Sciatic nerve (tissue), 2 donors: ENCODE results near the gene KEL. TPM values are rescaled to one million over a fixed set of nuclear protein-coding genes. Genes with fewer than 3 reads are reported as not detected.

Source experiments
- ATAC-seq: fragments of 200-7000 bp; cut with Tn5 transposase; one replicate; pipeline ENCODE4 v1.9.1; 2020; ENCODE audit warnings: mild to moderate bottlenecking, moderate library complexity
- DNase-seq: peaks from one replicate; pipeline ENCODE4 v3.0.0-alpha.2; 2020; ENCODE audit warnings: low spot score
- intact Hi-C: fragments of 100-400 bp; cut with DNase I; formaldehyde crosslinking; loops from one replicate; pipeline ENCODE4 v1.14.2; 2022
- total RNA-seq: library from RNA; stranded (reverse); fragmentation: NEBNext Ultra II Directional; extraction: Animal tissue kit (Norgen Biotek cat#: 25700); gene quantifications from one replicate; pipeline ENCODE4 v1.2.1, GENCODE V29; 2021
- donor health status: DM: no; HTN: no; CAD: no.
- donor health status: DM: no; HTN: no; CAD: no.

Gene KEL
- total RNA-seq, 1 donor from 2014 or later = 2.3 TPM

DNA sequence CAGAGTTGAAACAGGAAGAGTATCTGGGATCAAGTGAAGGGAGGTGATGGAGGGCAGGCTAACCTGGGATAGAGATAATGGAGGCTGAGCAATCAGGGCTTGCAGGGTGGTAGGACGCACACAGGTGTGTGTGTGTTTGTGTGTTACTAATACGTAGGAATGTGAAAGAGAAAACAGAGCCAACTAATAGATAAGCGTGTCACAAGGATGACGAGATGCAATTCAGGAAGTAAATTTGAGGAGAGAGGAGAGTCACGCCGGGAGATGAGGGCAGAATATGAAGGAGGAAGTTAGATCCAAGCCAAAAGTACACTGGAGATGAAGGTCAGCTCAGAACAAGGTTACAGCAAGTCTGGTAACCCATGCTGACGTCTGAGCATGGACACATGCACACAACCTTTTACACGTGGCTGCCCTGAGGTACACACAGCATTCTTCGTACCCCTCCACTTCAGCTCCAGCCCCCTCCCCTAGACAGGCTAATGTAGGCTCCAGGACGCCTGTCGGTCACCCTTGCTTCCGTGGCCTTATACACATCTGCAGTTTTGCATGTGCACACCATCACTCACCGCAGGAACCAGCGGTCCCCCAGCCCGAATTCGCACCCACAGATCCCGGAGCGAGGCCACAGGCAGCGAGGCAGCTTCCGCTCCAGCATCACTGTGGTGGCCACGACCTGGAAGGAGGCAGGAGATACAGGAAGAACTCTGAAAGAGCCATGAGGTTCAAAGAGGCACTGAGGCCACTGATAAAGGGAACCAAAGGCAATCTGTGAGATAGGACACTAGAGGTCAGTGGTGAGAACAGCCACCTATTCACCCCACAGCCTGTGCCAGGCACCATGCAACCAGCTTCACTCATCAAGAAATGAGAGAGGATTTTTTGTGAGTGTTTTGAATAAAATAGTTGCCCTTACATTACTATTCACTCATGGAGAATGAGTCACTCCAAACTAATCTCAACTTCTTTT lies 53.0 kb downstream of the KEL start:
- DNase-seq (no peak), ATAC-seq (no peak)
- intact Hi-C loops = no loop called here

DNA sequence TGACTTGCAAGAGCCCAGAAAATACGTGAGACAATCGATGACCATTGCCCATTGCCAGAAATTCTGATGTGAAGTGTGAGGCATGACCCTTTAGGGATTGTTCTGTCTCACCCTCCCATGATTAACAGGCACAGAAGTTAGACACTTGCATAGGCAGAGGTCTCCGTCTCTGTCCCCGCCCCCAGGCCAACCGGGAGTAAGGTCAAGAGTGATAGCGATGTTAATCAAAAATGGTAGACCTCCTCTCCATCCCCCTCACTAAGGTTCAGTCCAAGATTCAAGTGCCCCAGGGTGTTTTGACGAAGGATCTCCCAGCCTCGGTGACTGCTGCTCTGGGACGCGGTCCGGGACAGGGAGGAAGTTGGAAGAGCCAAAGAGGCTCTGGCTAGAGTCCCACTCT lies 53.9 kb downstream of the KEL start:
- ATAC-seq (no peak), DNase-seq (no peak)
- intact Hi-C loops = no loop called here

DNA sequence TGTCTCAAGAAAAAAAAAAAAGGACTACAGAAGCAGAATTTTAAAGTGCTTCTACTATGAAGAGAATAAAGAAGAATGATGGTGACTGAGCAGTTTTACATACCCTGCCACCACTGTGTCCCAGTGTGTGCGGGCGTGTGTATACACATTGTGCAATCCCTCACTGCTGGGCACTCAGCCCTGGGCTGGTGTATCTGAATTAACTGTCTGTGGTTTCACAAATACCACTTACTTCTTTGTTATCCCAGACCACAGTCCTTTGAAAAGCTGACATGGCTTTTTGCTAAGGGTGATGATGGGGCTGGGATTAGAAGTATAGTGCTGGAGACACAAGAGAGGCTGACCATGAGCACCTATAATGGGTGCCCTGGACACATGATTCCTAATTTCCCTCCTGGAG lies 55.5 kb downstream of the KEL start:
- intact Hi-C loops = no loop called here
- ATAC-seq = no peak
- DNase-seq = no peak

DNA sequence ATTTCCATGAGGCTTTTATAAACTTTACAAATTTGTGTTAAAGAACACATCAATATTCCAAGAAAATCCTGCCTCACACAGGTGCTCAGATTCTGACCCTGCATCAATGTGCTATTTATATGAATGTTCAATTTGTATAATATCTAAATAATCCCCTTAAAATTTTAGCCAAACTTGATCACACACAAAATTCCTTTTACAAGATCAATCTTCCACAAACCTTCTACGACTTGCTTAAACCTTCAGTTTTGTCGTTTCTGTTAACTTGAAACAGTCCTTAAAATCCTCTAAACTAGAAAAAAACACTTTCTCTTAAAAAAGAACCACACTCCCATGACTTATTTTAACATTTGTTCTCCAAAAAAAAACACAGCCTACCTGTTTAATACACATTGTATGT lies 56.4 kb downstream of the KEL start:
- DNase-seq (no peak), ATAC-seq (no peak)
- intact Hi-C loops = no loop called here

DNA sequence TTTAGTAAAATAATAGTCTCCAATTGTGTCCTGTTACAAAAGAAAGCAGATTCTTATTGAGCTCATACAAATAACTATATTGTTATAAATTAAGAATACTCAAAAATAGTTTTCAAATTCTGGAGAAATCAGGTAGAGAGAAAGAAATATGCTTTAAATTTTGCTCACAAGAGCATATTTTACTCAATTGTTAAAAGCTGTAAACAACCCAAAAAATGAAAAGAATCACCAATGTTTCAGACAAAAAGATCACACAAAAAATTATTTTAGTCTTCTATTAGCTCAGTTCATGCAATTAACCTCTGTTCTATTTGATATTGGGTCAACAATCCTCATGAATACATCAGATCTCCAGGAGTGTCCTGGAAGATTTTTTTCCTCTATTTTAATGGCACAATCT lies 58.0 kb downstream of the KEL start:
- ATAC-seq = no peak
- intact Hi-C loops = no loop called here
- no peak for DNase-seq

DNA sequence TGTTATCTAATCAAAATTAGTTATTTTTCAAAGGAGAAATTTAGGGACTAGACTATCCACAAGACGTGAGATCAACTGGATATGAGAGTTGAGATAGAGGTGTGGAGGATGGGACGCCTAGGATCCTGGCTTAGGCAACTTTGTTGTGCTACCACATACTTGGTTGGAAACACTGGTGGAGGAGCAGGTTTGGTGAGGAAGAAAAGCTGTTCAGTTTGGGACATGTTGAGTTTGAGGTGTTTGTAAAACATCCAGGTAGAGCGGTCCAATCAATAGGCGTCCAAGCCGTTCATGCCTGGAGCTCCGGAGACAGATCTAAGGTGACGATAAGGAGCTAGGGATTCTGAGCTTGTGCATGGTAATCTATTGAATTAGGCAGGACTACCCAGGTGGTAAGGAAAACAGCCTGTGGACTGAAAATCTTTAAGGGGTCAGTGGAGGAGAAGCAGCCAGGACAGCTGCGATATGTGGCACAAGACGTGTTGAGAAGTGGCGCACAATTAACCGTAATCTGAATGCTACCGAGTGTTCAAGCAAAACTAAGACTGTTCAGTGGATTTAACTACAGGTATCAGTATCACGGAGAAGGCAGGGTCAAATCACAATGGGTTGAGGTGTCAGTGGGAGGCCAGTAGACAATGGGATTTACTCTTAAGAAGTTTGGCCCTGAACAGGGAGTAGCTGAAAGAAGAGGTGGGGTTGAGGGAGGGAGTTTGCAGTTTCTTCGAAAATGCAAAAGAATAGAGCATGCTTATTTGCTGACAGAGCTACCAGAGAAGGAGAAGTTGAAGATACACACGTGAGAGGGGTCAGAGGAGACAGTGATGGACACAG lies 60.5 kb downstream of the KEL start:
- ATAC-seq (no peak), DNase-seq (no peak)
- intact Hi-C loops = no loop called here

DNA sequence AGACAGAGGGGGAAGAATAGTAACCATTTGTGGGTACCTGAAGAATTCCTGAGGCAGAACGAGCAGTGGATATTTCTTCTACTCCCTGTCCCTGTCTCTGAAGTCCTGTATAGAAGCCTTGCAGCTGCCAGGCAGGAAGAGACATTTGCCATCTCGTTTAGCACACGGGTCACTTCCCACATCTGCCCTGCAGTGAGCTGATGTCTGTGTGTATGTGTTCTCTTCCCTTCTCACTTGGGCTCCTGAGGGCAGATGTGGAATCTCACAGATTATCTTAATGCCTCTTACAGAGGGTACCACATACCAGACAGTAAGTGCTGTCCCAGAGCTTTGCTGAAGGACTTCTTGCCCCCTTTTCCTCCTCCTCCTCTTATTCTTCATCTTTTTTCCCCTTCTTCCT lies 62.5 kb downstream of the KEL start:
- DNase-seq (no peak), ATAC-seq (no peak)
- intact Hi-C loops = no loop called here

DNA sequence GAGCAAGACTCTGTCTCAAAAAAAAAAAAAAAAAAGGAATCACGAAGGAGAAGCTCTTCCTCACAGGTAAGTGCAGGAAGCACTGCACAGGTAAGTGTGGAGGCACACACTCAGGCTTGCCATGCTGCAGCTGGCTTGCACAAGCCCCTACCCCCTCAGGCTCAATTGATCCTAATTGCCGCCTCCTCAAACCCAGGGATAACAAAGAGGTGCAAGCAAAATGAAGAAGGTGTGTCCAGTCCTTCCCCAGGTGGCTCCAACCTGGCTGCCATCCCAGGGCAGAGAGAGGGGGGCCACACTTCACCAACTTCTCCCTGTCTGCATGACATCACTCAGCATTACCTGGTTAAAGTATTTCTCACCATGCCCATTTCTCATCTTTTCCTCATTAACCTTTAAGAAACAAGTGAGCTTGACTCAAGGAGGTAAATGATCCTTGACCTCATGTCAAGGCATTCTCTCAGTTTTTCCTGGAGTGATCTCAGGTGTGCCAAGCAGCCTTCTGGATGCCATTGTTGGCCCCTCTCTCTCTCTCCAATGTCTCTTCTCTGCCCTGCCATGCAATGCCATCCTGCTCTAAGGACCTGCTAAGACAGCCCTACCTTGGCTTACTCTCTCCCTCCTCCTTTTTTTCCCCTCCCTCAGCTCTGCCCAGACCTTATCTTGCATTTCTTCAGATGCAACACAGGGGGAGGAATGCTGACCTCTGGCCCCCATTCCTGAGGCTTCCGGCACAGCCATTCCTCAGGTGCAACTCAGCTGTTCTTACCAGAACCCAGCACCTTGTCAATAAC lies 63.6 kb downstream of the KEL start:
- intact Hi-C loops = no loop called here
- DNase-seq (no peak), ATAC-seq (no peak)

DNA sequence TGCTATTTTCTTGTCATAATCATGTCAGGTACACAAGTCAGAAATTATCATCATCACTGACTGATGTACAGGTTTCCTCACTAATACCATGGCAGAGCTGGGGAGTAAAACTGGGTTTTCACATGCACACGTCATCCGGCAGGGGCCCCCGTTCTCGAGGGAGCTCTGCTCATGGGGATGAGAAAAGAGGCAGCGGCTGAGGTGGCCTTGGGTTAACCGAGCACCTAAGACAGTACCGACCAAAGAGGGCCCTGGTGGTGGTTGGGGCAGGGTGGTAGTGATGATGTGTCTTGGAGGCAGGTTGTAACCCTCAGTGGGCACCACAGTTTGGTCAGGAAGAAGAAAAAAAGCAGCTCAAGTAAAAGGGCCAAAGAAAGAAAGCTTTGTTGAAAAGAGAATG lies 64.5 kb downstream of the KEL start:
- DNase-seq (no peak), ATAC-seq (no peak)
- intact Hi-C loops = no loop called here

DNA sequence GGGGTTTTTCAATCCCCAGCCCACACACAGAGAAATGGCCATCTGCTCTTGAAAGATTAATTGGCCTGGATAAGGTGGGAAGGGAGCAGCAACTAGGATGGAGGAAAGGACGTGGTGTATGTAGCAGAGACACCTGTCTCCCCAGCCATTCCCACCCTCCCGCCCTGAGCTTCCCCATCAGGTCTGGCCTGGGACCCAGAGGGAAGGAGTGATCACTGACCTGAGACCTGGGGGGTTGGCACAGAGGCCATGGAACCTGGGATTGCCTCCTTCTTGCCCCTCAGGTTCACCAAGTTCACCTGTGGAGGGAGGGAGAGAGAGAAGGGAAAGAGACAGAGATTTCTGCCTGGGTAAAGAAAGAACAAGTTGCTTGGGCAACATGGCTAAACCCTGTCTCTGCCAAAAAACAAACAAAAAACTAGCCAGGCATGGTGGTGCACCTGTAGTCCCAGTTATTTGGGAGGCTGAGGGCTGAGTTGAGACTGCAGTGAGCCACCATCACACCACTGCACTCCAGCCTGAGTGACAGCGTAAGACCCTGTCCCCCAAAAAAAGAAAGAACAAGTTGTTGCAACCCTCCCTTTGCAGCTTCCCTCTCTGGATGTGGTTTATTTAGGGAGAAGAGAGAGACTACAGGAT lies 65.3 kb downstream of the KEL start:
- no peak for DNase-seq
- ATAC-seq = no peak
- intact Hi-C loops = no loop called here

DNA sequence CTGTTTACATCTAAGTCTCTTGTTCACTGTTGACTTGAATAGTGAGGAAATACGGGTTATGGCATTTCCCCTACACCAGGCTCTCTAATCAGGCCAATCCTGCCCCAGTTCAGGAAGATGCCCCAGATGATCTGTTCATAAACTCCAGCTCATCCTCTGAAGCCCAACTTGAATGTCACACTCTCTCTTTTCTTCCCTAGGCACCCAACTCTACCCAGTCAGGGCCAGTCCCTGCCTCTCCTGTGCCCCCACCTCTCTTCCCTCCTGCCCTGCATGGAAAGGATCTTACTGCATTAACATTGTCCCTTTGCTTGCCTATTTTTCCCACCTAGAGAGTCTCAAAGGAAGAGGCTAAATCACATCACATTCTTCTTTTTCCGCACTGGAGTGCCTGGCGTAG lies 66.0 kb downstream of the KEL start:
- DNase-seq (no peak), ATAC-seq (no peak)
- intact Hi-C loops = no loop called here

DNA sequence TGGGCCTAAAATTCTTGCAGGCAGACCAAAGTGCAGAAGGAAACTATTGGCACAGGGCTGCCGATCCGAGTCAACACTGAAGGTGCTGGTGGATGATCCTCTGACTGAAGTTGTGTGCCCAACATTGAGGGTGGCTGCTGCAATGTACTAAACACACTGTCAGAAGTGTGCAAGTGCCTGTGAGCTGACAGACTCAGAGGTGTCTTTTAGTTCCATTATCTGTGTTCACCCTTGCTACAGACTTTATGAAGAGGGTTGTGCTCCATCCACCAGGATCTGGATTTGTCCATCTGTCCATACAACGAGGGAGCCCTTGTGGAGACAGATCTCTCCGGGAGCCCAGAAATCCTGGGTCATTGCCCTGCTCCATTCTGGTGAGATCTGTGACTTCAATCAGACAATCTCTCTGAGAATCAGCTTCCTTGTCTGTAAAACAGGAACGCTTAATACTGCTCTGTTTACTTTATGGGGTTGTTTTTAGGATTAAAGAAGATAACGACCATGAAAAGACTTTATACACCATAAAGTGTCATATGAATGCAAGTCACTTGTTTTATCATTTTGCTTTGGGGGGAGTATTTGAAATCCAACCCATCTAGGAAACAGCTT lies 67.1 kb downstream of the KEL start:
- no peak for DNase-seq
- intact Hi-C loops = no loop called here
- no peak for ATAC-seq

DNA sequence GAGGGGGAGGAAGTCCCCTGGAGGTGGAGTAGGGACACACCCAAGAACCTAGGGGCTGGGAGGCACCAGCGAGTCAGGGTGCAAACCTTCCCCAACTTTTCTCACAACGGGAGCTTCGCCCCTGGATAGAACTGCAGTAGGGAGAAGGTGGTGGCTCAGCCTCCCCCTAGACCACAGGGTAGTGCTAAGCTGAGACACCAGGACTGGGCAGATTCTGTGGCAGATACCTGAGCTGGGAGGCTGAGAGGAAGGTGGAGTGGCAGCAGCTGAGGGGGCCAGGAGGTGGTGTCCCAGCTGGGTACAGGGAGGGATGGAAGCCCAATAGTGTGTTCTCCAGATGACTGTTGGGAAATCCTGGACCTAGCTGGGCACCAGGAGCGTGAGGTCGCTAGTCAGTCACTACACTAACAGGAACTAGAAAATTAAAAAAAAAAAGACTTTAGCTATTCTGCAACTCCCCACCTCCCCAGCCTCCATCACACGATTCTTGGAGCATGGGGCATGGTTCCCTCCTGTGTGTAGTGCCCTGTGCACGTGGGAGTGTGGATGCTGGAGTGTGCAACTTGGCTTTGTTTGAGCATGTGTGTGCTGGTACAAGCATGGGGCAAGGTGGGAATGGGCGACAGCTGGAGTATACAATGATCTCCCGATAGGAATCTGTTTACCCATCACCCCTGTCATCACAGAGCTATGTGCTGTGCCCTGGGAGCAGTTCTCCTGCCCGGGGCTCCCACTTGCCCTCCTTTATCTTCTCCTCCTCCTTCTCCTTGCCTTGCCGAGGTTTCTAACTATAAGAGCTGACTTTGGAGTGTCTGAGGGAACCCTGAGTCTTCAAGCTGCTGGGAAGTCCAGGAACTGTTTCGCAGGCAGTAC lies 67.8 kb downstream of the KEL start:
- intact Hi-C loops = no loop called here
- no peak for ATAC-seq

DNA sequence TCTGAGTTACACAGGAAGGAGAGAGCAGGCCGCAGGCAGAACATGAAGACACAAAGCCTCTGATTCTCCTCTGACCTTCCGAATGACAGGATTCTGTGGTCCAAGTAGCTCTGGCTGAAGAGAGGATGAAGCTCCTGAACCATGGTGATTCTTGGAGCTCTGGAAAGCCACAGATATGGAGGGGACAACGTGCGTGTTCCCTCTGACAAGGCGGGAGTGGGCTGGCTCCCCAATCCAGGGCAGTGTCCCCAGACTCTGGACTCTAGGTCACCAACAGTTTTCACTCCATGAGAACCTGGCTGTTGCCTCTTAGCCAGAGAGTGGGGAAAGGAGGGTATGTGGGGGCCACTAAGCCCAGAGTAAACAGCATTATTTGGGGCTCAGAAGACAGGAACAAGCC lies 69.2 kb downstream of the KEL start:
- intact Hi-C loops = no loop called here
- no peak for DNase-seq
- ATAC-seq = no peak

More for the DNA sequence above, 67.8 kb downstream of the KEL start:
- DNase-seq = no peak

DNA sequence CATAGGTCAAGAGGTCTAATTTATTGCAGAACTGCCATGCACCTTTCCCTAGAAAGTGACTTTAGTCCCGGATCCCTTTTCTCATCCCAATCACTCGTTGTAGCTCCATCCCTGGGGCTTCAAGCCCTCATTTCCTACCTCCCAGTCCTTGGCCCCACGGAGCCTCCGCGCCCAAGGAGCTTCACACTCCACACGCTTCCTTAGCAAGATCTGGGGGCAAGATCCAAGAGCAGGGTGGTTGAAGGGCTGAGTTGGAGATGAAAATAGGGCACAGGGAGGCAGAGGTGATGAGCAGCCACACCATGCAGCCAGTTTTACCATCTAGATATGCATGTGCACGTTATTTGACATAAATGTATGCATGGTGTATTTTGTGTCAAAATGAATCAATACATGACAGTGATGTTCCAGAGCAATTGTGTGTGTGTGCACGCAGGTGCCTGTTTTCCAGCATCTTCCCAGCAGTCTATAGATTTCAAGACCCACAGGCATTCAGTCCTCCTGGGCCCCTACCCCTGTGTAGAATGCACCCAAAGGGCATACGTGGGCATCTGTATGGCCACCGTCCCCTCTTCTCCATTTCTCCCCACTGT lies 70.6 kb downstream of the KEL start:
- intact Hi-C loops = no loop called here
- ATAC-seq (no peak), DNase-seq (no peak)
